ENCODE results near the gene NDUFS5. TPM values are rescaled to one million over a fixed set of nuclear protein-coding genes. Genes with fewer than 3 reads are reported as not detected.
"Not testable (repeated sequence)": the region's sequence is repeated elsewhere in the genome, so short reads cannot be mapped to it uniquely, and the experiment has no call there.

Gene NDUFS5
- total RNA-seq, 6 experiments from 2014 or later: 86.2 to 352 (median 90.0) TPM

DNA sequence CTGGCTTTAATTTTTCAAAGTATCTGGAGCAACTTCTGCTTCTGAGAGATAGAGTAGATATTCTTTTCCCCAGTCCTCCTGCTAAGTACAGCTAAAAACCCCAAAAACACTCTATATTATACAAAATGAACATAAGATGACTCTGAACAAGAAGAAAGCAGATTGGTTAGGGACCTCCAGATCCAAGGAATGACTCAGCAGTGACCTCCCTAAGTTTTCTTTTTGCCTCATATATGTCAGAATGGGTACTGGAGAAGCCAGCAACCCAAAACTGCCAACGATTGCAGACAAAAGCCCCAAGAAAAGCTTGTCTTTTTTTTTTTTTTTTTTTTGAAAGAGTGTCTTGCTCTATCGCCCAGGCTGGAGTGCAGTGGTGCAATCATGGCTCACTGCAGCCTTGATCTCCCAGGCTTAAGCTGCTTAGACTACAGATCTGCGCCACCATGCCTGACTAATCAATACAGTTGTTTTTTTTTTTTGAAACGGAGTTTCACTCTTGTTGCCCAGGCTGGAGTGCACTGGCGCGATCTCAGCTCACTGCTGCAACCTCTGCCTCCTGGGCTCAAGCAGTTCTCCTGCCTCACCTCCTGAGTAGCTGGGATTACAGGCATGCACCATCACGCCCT, 22.7 kb downstream of the NDUFS5 start:
- Histone ChIP-seq H3K4me3 (no peak overlapping the region), H3K36me3 (peaks cover 0 to 2% (median 0%) of the 10 kb centered on the region in 4 donors), H3K27me3 (no peaks in the 10 kb centered on the region), H3K27ac (no peak overlapping the region), H3K9me3 (no peaks in the 10 kb centered on the region), H3K4me1 (no peaks in the 10 kb centered on the region)
- ATAC-seq (peak in 3 of 4 donors; percentile 38 to 81 (median 43)), DNase-seq (no peak)
- TF ChIP-seq, protein P1, sequence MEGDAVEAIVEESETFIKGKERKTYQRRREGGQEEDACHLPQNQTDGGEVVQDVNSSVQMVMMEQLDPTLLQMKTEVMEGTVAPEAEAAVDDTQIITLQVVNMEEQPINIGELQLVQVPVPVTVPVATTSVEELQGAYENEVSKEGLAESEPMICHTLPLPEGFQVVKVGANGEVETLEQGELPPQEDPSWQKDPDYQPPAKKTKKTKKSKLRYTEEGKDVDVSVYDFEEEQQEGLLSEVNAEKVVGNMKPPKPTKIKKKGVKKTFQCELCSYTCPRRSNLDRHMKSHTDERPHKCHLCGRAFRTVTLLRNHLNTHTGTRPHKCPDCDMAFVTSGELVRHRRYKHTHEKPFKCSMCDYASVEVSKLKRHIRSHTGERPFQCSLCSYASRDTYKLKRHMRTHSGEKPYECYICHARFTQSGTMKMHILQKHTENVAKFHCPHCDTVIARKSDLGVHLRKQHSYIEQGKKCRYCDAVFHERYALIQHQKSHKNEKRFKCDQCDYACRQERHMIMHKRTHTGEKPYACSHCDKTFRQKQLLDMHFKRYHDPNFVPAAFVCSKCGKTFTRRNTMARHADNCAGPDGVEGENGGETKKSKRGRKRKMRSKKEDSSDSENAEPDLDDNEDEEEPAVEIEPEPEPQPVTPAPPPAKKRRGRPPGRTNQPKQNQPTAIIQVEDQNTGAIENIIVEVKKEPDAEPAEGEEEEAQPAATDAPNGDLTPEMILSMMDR (IDR thresholded peaks at IDR 0.05): no peak
- no peak for TF ChIP-seq POLR2A (IDR thresholded peaks at IDR 0.05)
- 52% methylated on average over 7 of the region's 7 CpGs for WGBS (ENCODE audit: insufficient coverage, low coverage, low lambda C conversion rate, missing lambda C conversion rate)
- intact Hi-C loops (cut with DNase I): no loop called here

DNA sequence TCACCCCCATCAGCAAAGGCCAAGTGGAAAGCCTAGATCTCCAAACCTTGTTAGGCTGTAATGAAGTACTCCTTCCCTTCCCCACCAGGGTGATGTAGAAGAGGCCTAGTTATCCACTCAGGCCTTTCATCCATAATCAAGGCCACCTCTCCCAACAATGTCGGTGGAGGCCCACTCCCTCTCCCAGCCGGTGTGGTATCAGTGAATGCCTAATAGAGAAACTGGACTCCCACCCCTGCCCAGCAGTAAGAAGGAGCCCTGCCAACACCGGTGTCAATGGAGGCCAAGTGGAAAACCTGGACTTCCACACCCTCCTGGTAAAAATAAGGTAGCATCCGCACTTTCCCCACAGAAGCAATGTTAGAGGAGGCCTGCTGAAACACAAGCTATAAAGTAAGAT, 23.9 kb downstream of the NDUFS5 start:
- 100% methylated on average over 2 of the region's 4 CpGs for WGBS (ENCODE audit: insufficient coverage, low coverage, low lambda C conversion rate, missing lambda C conversion rate)
- no peaks in the 10 kb centered on the region for H3K27me3 ChIP-seq
- no peak overlapping the region for H3K4me3 ChIP-seq
- peaks cover 0 to 2% (median 0%) of the 10 kb centered on the region in 4 donors for H3K36me3 ChIP-seq
- no peaks in the 10 kb centered on the region for H3K4me1 ChIP-seq
- DNase-seq: no peak
- no peak for ATAC-seq
- no peak overlapping the region for H3K27ac ChIP-seq
- no peaks in the 10 kb centered on the region for H3K9me3 ChIP-seq
- TF ChIP-seq, protein P1 (IDR thresholded peaks at IDR 0.05): no peak
- no peak for TF ChIP-seq POLR2A (IDR thresholded peaks at IDR 0.05)
- intact Hi-C loops (cut with DNase I): no loop called here

DNA sequence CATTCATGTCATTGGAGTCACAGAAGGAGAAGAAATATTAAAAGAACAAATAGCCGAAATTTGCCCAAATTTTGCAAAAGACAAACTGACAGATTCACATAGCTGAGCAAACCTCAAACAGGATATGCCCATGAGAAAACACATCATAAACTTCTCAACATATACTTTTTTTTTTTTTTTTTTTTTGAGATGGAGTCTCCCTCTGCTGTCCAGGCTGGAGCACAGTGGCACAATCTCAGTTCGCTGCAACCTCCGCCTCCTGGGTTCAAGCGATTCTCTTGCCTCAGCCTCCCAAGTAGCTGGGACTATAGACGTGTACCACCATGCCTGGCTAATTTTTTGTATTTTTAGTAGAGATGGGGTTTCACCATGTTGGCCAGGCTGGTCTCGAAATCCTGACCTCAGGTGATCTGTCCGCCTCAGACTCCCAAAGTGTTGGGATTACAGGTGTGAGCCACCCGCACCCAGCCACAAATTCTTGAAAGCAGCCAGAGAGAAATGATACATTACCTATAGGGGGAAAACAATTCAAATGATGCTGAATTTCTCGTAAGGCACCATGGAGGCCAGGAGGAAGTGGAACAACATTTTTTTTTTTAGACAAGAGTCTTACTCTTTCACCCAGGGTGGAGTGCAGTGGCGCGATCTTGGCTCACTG, 25.2 kb downstream of the NDUFS5 start:
- H3K27me3 ChIP-seq; H3K4me3 ChIP-seq; intact Hi-C loops (cut with DNase I); H3K27ac ChIP-seq; ATAC-seq; H3K36me3 ChIP-seq; H3K9me3 ChIP-seq; DNase-seq; H3K4me1 ChIP-seq: not testable (repeated sequence)
- WGBS (ENCODE audit: insufficient coverage, low coverage, low lambda C conversion rate, missing lambda C conversion rate): 90% methylated on average over 11 of the region's 11 CpGs

DNA sequence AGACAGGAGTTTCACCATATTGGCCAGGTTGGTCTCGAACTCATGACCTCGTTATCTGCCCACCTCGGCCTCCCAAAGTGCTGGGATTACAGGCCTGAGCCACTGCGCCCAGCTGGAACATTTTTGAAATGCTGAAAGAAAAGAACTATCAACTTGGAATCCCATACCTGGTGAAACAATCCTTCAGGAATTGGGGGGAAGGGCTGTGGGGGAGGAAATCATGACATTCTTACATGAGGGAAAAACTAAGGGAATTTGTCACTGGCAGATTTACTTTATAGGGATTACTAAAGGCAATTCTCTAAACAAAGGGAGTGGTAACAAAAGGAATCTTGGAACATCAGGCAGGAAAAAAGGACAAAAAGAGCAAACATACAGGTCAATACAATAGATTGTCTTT, 25.8 kb downstream of the NDUFS5 start:
- H3K27ac ChIP-seq: no peak overlapping the region
- H3K36me3 ChIP-seq: peaks cover 0 to 2% (median 0%) of the 10 kb centered on the region in 4 donors
- no peaks in the 10 kb centered on the region for H3K4me1 ChIP-seq
- intact Hi-C loops (cut with DNase I): no loop called here
- ATAC-seq (no peak), DNase-seq (no peak)
- TF ChIP-seq POLR2A (IDR thresholded peaks at IDR 0.05): no peak
- TF ChIP-seq, protein P1 (IDR thresholded peaks at IDR 0.05): no peak
- no peaks in the 10 kb centered on the region for H3K27me3 ChIP-seq
- no peak overlapping the region for H3K4me3 ChIP-seq
- H3K9me3 ChIP-seq: no peaks in the 10 kb centered on the region
- 90% methylated on average over 4 of the region's 4 CpGs for WGBS (ENCODE audit: insufficient coverage, low coverage, low lambda C conversion rate, missing lambda C conversion rate)

DNA sequence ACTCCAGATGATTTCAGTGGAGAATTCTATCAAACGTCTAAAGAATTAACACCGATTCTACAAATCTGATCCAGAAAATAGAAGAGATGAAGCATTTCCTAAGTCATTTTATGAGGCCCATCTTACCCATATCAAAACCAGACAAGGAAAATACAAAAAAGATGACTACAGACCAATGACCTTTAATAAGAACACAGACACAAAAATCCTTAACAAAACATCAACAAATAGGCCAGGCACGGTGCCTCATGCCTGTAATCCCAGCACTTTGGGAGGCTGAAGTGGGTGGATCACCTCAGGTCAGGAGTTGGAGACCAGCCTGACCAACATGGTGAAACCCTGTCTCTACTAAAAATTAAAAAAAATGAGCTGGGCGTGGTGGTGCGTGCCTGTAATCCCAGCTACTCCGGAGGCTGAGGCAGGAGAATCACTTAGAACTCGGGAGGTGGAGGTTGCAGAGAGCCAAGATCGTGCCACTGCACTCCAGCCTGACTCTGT, 29.1 kb downstream of the NDUFS5 start:
- H3K9me3 ChIP-seq; H3K4me1 ChIP-seq; H3K36me3 ChIP-seq; intact Hi-C loops (cut with DNase I); DNase-seq; H3K27me3 ChIP-seq; H3K4me3 ChIP-seq; ATAC-seq; H3K27ac ChIP-seq: not testable (repeated sequence)
- 77% methylated on average over 3 of the region's 8 CpGs for WGBS (ENCODE audit: insufficient coverage, low coverage, low lambda C conversion rate, missing lambda C conversion rate)

DNA sequence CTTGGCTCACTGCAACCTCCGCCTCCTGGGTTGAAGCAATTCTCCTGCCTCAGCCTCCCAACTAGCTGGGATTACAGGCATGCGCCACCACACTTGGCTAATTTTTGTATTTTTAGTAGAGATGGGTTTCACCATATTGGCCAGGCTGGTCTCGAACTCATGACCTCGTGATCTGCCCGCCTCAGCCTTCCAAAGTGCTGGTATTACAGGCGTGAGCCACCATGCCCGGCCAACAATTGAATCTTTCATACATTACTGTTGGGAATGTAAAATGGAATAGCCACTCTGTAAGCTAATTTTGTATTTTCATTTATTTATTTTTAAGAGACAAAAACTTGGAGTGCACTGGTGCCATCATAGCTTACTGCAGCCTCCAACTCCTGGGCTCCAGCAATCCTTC, 35.4 kb downstream of the NDUFS5 start:
- ATAC-seq; DNase-seq; H3K4me3 ChIP-seq; H3K9me3 ChIP-seq; intact Hi-C loops (cut with DNase I); H3K4me1 ChIP-seq; H3K27ac ChIP-seq; H3K27me3 ChIP-seq; H3K36me3 ChIP-seq: not testable (repeated sequence)
- 90% methylated on average over 2 of the region's 7 CpGs for WGBS (ENCODE audit: insufficient coverage, low coverage, low lambda C conversion rate, missing lambda C conversion rate)
